ENCODE measurements around the gene LMNA. TPM values are rescaled to one million over a fixed set of nuclear protein-coding genes. Genes with fewer than 3 reads are reported as not detected.
A peak's percentile ranks its signal among the peaks of the same experiment; 100 is the strongest.

The LMNA gene
- total and polyA plus RNA-seq, 2 experiments from 2014 or later = 208 to 345 TPM

GRCh38 chr1:156083800-156084790 lies 30.4 kb upstream of the LMNA start:
- peak overlapping the region; percentile 93 for H3K27ac ChIP-seq

GRCh38 chr1:156086256-156086662 lies 28.3 kb upstream of the LMNA start:
- Histone ChIP-seq H3K9me3 (ENCODE audit: low read depth) (no peaks in the 10 kb centered on the region), H3K4me1 (ENCODE audit: insufficient read depth) (peaks cover 39% of the 10 kb centered on the region), H3K36me3 (replicated peaks; ENCODE audit: insufficient read depth, low read depth) (no peaks in the 10 kb centered on the region), H3K9me2 (replicated peaks; ENCODE audit: insufficient read depth) (no peaks in the 10 kb centered on the region), H3K27ac (peak overlapping the region; percentile 86), H2AFZ (no peak overlapping the region), H4K20me1 (ENCODE audit: insufficient read depth, poor library complexity, severe bottlenecking) (peaks cover 3% of the 10 kb centered on the region), H3K27me3 (no peaks in the 10 kb centered on the region), H3K4me3 (no peak overlapping the region), H3K79me2 (peaks cover 83% of the 10 kb centered on the region), H3K4me2 (peak overlapping the region; percentile 51)
- peak; percentile 73 for DNase-seq (ENCODE audit: low spot score)
- TF ChIP-seq EZH2phosphoT487 (IDR thresholded peaks at IDR 0.05; ENCODE audit: low read depth, severe bottlenecking, unreplicated experiment) (no peak), CTCF (IDR thresholded peaks at IDR 0.05; ENCODE audit: poor library complexity) (no peak), EZH2 (IDR thresholded peaks at IDR 0.05; ENCODE audit: borderline replicate concordance) (no peak)
- WGBS (ENCODE audit: low lambda C conversion rate, missing lambda C conversion rate) = 14% methylated on average over 1 of the region's 1 CpG

More at GRCh38 chr1:156083800-156084790, 30.4 kb upstream of the LMNA start:
- H3K9me2 ChIP-seq (replicated peaks; ENCODE audit: insufficient read depth) = no peaks in the 10 kb centered on the region
- peak overlapping the region; percentile 88 for H3K4me2 ChIP-seq
- peak overlapping the region; percentile 73 for H3K4me3 ChIP-seq
- no peaks in the 10 kb centered on the region for H3K9me3 ChIP-seq (ENCODE audit: low read depth)
- no peak overlapping the region for H2AFZ ChIP-seq
- peaks cover 49% of the 10 kb centered on the region for H3K4me1 ChIP-seq (ENCODE audit: insufficient read depth)
- WGBS (ENCODE audit: low lambda C conversion rate, missing lambda C conversion rate) = 18% methylated on average over 7 of the region's 7 CpGs
- no peaks in the 10 kb centered on the region for H3K27me3 ChIP-seq
- H3K36me3 ChIP-seq (replicated peaks; ENCODE audit: insufficient read depth, low read depth) = no peaks in the 10 kb centered on the region
- DNase-seq (ENCODE audit: low spot score) = no peak
- peaks cover 12% of the 10 kb centered on the region for H4K20me1 ChIP-seq (ENCODE audit: insufficient read depth, poor library complexity, severe bottlenecking)
- no peak for TF ChIP-seq EZH2phosphoT487 (IDR thresholded peaks at IDR 0.05; ENCODE audit: low read depth, severe bottlenecking, unreplicated experiment)
- H3K79me2 ChIP-seq = peaks cover 86% of the 10 kb centered on the region

- H3K36me3 ChIP-seq (replicated peaks; ENCODE audit: insufficient read depth, low read depth) = no peaks in the 10 kb centered on the region
- peaks cover 94% of the 10 kb centered on the region for H3K79me2 ChIP-seq
- H2AFZ ChIP-seq = no peak overlapping the region
- WGBS (ENCODE audit: low lambda C conversion rate, missing lambda C conversion rate) = 81% methylated on average over 6 of the region's 6 CpGs
- no peaks in the 10 kb centered on the region for H3K9me2 ChIP-seq (replicated peaks; ENCODE audit: insufficient read depth)
- no peak for DNase-seq (ENCODE audit: low spot score)
- no peaks in the 10 kb centered on the region for H3K27me3 ChIP-seq
- no peak overlapping the region for H3K27ac ChIP-seq
- H3K4me2 ChIP-seq = no peak overlapping the region
- no peak for TF ChIP-seq EZH2phosphoT487 (IDR thresholded peaks at IDR 0.05; ENCODE audit: low read depth, severe bottlenecking, unreplicated experiment)
- TF ChIP-seq CTCF (IDR thresholded peaks at IDR 0.05; ENCODE audit: poor library complexity) = no peak
- TF ChIP-seq EZH2 (IDR thresholded peaks at IDR 0.05; ENCODE audit: borderline replicate concordance) = no peak
- H3K4me1 ChIP-seq (ENCODE audit: insufficient read depth) = peaks cover 26% of the 10 kb centered on the region
- no peak overlapping the region for H3K4me3 ChIP-seq
- no peaks in the 10 kb centered on the region for H4K20me1 ChIP-seq (ENCODE audit: insufficient read depth, poor library complexity, severe bottlenecking)
- H3K9me3 ChIP-seq (ENCODE audit: low read depth) = no peaks in the 10 kb centered on the region
Observed at GRCh38 chr1:156089704-156090103, 24.8 kb upstream of the LMNA start.

Data from hepatocyte (in vitro differentiated cells).